ENCODE data around the gene ZNF394. TPM values are rescaled to one million over a fixed set of nuclear protein-coding genes. Genes with fewer than 3 reads are reported as not detected.

ZNF394 gene
- total and polyA plus RNA-seq, 9 of the 15 experiments (the other 6 are each of a cell fraction or from before 2014, with no cell fraction given), result 2.9 to 32.2 (median 24.2) TPM

- TF ChIP-seq CREB3 (tag; conservative IDR thresholded peaks at IDR 0.05; ENCODE audit: low read depth), result no peak
- TF ChIP-seq HDAC6 (IDR thresholded peaks at IDR 0.05; ENCODE audit: low read depth, low read length), result no peak
- no peak for TF ChIP-seq MYNN (IDR thresholded peaks at IDR 0.05)
- TF ChIP-seq MYNN (CRISPR knock-in tag; IDR thresholded peaks at IDR 0.05), result no peak
- no peak for TF ChIP-seq MEIS2 (IDR thresholded peaks at IDR 0.05; ENCODE audit: partially characterized antibody)
- TF ChIP-seq TEAD4 (IDR thresholded peaks at IDR 0.05; ENCODE audit: low read length), result 0 out of 2 replicates have a peak, but pooled peaks have one; percentile 22
- TF ChIP-seq TEAD4 (CRISPR knock-in tag; IDR thresholded peaks at IDR 0.05; ENCODE audit: borderline replicate concordance), result no peak
- peak in 1 of 2 experiments; percentile 82; a peak in 2 of 4 replicates for TF ChIP-seq TEAD1 (CRISPR knock-in tag; IDR thresholded peaks at IDR 0.05)
- no peak for TF ChIP-seq SMAD4 (CRISPR knock-in tag; conservative IDR thresholded peaks at IDR 0.05)
- TF ChIP-seq MBD2 (IDR thresholded peaks at IDR 0.05; ENCODE audit: borderline replicate concordance, low read depth), result peak; percentile 30; the same call in 1 of the 2 replicates
- TF ChIP-seq BRF2 (IDR thresholded peaks at IDR 0.05; ENCODE audit: borderline replicate concordance, insufficient read depth, insufficient read length), result no peak
- no peak for TF ChIP-seq HNRNPK (IDR thresholded peaks at IDR 0.05; ENCODE audit: low read depth, low read length, poor library complexity, severe bottlenecking)
- peak; percentile 77; the same call in 1 of the 2 replicates for TF ChIP-seq ARID4B (CRISPR knock-in tag; IDR thresholded peaks at IDR 0.05)
- TF ChIP-seq CEBPG (CRISPR knock-in tag; IDR thresholded peaks at IDR 0.05), result no peak
- no peak for TF ChIP-seq CEBPG (tag; conservative IDR thresholded peaks at IDR 0.05 in 1 of 2, IDR thresholded peaks at IDR 0.05 in 1 of 2)
- no peak for TF ChIP-seq GTF2A2 (tag; IDR thresholded peaks at IDR 0.05)
- no peak for TF ChIP-seq NCOA6 (IDR thresholded peaks at IDR 0.05)
- no peak for TF ChIP-seq CAMTA2 (CRISPR knock-in tag; conservative IDR thresholded peaks at IDR 0.05)
- peak; percentile 100 for TF ChIP-seq SPI1 (IDR thresholded peaks at IDR 0.05; ENCODE audit: borderline replicate concordance, low read depth, low read length)
- no peak for TF ChIP-seq ZFX (CRISPR knock-in tag; IDR thresholded peaks at IDR 0.05)
- no peak for TF ChIP-seq ZNF830 (CRISPR knock-in tag; IDR thresholded peaks at IDR 0.05)
- no peak for TF ChIP-seq PURB (CRISPR knock-in tag; IDR thresholded peaks at IDR 0.05; ENCODE audit: low read depth)
- no peak for TF ChIP-seq ZEB2 (IDR thresholded peaks at IDR 0.05)
Observed at GRCh38 chr7:99473315-99473596, 26.8 kb downstream of the ZNF394 start (continued).

Measured in K562 (cell line).